ENCODE results near the gene IRAG1. TPM values are rescaled to one million over a fixed set of nuclear protein-coding genes. Genes with fewer than 3 reads are reported as not detected.
A peak's percentile ranks its signal among the peaks of the same experiment; 100 is the strongest.
"Not testable (repeated sequence)": the region's sequence is repeated elsewhere in the genome, so short reads cannot be mapped to it uniquely, and the experiment has no call there.

IRAG1 gene
- total and polyA plus RNA-seq, 12 donors: 5.6 to 33.9 (median 15.6) TPM

- intact Hi-C loops (cut with DNase I): no loop called here
- H3K27ac ChIP-seq: no peak overlapping the region
- TF ChIP-seq POLR2A (IDR thresholded peaks at IDR 0.05) (no peak), CTCF (IDR thresholded peaks at IDR 0.05) (no peak)
- no peak overlapping the region for H3K4me3 ChIP-seq
- no peaks in the 10 kb centered on the region for H3K9me3 ChIP-seq (replicated peaks in 1 of 3)
- DNase-seq: no peak
- WGBS, 4 donors: 93 to 100% (median 99%) methylated on average over 2 of the region's 2 CpGs
- no peaks in the 10 kb centered on the region for H3K36me3 ChIP-seq (replicated peaks in 1 of 2)
- H3K4me1 ChIP-seq (replicated peaks in 1 of 2): peaks cover 0 to 11% of the 10 kb centered on the region in 2 donors
- no peaks in the 10 kb centered on the region for H3K27me3 ChIP-seq
Measured at GRCh38 chr11:10688401-10688800, 5.2 kb downstream of the IRAG1 start.

GRCh38 chr11:10686311-10686710 is 7.2 kb downstream of the IRAG1 start:
- Histone ChIP-seq H3K27me3 (no peaks in the 10 kb centered on the region), H3K4me3 (no peak overlapping the region), H3K36me3 (replicated peaks in 1 of 2) (no peaks in the 10 kb centered on the region), H3K9me3 (replicated peaks in 1 of 3) (no peaks in the 10 kb centered on the region), H3K27ac (no peak overlapping the region), H3K4me1 (replicated peaks in 1 of 2) (peaks cover 0 to 3% of the 10 kb centered on the region in 2 donors)
- 67 to 90% (median 74%) methylated on average over 1 of the region's 1 CpG for WGBS, 4 donors
- intact Hi-C loops (cut with DNase I): no loop called here
- DNase-seq: no peak
- no peak for TF ChIP-seq CTCF (IDR thresholded peaks at IDR 0.05)
- no peak for TF ChIP-seq POLR2A (IDR thresholded peaks at IDR 0.05)

GRCh38 chr11:10683429-10683828 is 10.1 kb downstream of the IRAG1 start:
- no peak overlapping the region for H3K27ac ChIP-seq
- peaks cover 0 to 3% of the 10 kb centered on the region in 2 donors for H3K4me1 ChIP-seq (replicated peaks in 1 of 2)
- TF ChIP-seq POLR2A (IDR thresholded peaks at IDR 0.05): no peak
- no peak for TF ChIP-seq CTCF (IDR thresholded peaks at IDR 0.05)
- no peaks in the 10 kb centered on the region for H3K27me3 ChIP-seq
- DNase-seq: no peak
- no peaks in the 10 kb centered on the region for H3K9me3 ChIP-seq (replicated peaks in 1 of 3)
- H3K36me3 ChIP-seq (replicated peaks in 1 of 2): no peaks in the 10 kb centered on the region
- no peak overlapping the region for H3K4me3 ChIP-seq
- 77 to 87% (median 83%) methylated on average over 1 of the region's 1 CpG for WGBS, 4 donors
- intact Hi-C loops (cut with DNase I): no loop called here

- H3K4me3 ChIP-seq: no peak overlapping the region
- H3K9me3 ChIP-seq (replicated peaks in 1 of 3): no peaks in the 10 kb centered on the region
- WGBS, 4 donors: 96 to 100% (median 98%) methylated on average over 3 of the region's 3 CpGs
- intact Hi-C loops (cut with DNase I): no loop called here
- DNase-seq: peak in 1 of 7 donors; percentile 23
- TF ChIP-seq CTCF (IDR thresholded peaks at IDR 0.05) (no peak), POLR2A (IDR thresholded peaks at IDR 0.05) (no peak)
- no peaks in the 10 kb centered on the region for H3K4me1 ChIP-seq (replicated peaks in 1 of 2)
- H3K27ac ChIP-seq: no peak overlapping the region
- H3K27me3 ChIP-seq: no peaks in the 10 kb centered on the region
- H3K36me3 ChIP-seq (replicated peaks in 1 of 2): no peaks in the 10 kb centered on the region
Measured at GRCh38 chr11:10680956-10681487, 12.5 kb downstream of the IRAG1 start.

- H3K27ac ChIP-seq; DNase-seq; H3K36me3 ChIP-seq (replicated peaks in 1 of 2); H3K27me3 ChIP-seq; H3K9me3 ChIP-seq (replicated peaks in 1 of 3); intact Hi-C loops (cut with DNase I); H3K4me3 ChIP-seq; H3K4me1 ChIP-seq (replicated peaks in 1 of 2): not testable (repeated sequence)
- 61 to 92% (median 81%) methylated on average over 1 of the region's 1 CpG for WGBS, 4 donors
Measured at GRCh38 chr11:10680279-10680678, 13.3 kb downstream of the IRAG1 start.
